GM10266 (cell line): ENCODE results near the gene CEBPE.
"Not testable (repeated sequence)": the region's sequence is repeated elsewhere in the genome, so short reads cannot be mapped to it uniquely, and the experiment has no call there.

Experiments
- DNase-seq: peaks from one replicate; pipeline ENCODE4 v3.0.0; 2012; ENCODE audit errors: extremely low spot score
- CTCF ChIP-seq: IDR thresholded peaks from 2 replicates; pipeline ENCODE4 v1.5.1; 2012; ENCODE audit warnings: mild to moderate bottlenecking, low read depth; ENCODE audit not compliant: control insufficient read depth, insufficient read depth; ENCODE audit errors: missing control alignments

Gene CEBPE

GRCh38 chr14:23114120-23114458 lies 5.0 kb downstream of the CEBPE start:
- no peak for TF ChIP-seq CTCF
- DNase-seq: no peak

- no peak for TF ChIP-seq CTCF
- DNase-seq: no peak
Observed at GRCh38 chr14:23113431-23114119, 5.5 kb downstream of the CEBPE start.

- DNase-seq: no peak
- no peak for TF ChIP-seq CTCF
Observed at GRCh38 chr14:23112359-23113178, 6.5 kb downstream of the CEBPE start.

GRCh38 chr14:23110579-23111365 lies 8.3 kb downstream of the CEBPE start:
- DNase-seq: no peak
- no peak for TF ChIP-seq CTCF

DNA sequence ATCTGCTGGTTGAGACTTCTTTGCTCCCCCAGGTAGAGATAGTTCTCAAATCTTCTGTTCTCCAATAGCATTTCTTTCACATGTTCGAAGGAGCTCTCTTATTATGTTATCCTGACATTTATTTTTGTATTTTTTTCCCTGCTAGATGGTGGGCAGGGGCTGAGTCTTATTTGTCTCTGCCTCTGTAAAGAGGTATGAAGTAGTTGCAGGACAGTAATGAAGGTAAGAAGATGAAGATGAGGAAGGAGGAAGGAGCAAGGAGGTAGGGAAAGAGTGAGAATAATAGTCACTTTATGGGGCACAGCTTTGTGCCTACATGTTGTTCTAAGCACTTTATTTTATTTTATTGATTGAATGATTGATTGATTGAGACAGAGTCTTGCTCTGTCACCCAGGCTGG lies 9.3 kb downstream of the CEBPE start:
- no peak for DNase-seq
- TF ChIP-seq CTCF: no peak

DNA sequence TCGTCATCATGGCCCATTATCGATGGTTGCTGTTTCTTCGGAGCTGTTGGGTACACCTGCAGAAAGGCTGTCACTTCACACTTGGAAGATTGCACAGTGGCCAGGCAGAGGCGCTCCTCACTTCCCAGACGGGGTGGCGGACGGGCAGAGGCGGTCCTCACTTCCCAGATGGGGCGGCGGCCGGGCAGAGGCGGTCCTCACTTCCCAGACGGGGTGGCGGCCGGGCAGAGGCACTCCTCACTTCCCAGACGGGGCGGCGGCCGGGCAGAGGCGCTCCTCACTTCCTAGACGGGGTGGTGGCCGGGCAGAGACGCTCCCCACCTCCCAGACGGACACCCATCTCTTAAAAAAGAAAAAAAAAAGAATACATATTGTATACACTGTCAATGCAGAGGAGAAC lies 10.9 kb downstream of the CEBPE start:
- DNase-seq: not testable (repeated sequence)

DNA sequence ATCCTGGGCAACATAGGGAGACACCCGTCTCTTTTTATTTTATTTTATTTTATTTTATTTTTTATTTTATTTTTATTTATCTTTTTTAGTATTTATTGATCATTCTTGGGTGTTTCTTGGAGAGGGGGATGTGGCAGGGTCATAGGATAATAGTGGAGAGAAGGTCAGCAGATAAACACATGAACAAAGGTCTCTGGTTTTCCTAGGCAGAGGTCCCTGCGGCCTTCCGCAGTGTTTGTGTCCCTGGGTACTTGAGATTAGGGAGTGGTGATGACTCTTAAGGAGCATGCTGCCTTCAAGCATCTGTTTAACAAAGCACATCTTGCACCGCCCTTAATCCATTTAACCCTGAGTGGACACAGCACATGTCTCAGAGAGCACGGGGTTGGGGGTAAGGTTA lies 11.4 kb downstream of the CEBPE start:
- not testable (repeated sequence) for DNase-seq

DNA sequence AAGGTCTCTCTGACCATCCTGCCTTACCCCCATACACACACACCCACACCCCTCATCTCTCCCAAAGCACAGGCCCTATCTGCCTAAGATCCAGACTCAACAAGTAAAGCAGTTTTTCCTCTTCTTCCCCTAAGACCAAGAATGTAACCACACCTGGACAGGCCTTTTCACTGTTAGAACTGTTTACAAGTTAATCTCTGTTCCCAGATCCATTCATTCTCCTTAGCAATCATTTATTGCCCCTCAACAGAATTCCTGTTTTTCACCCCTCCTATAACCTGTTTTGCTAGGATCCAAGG lies 12.4 kb downstream of the CEBPE start:
- no peak for DNase-seq
- no peak for TF ChIP-seq CTCF
